Stromal cell of bone marrow (primary cell): Measurements from ENCODE around the gene B4GALT3.
A peak's percentile ranks its signal among the peaks of the same experiment; 100 is the strongest.
"Not testable (repeated sequence)": the region's sequence is repeated elsewhere in the genome, so short reads cannot be mapped to it uniquely, and the experiment has no call there.

Source experiments
- DNase-seq: peaks from one replicate; pipeline ENCODE4 v3.0.0-alpha.2; 2012; ENCODE audit warnings: low read depth

B4GALT3 gene

DNA sequence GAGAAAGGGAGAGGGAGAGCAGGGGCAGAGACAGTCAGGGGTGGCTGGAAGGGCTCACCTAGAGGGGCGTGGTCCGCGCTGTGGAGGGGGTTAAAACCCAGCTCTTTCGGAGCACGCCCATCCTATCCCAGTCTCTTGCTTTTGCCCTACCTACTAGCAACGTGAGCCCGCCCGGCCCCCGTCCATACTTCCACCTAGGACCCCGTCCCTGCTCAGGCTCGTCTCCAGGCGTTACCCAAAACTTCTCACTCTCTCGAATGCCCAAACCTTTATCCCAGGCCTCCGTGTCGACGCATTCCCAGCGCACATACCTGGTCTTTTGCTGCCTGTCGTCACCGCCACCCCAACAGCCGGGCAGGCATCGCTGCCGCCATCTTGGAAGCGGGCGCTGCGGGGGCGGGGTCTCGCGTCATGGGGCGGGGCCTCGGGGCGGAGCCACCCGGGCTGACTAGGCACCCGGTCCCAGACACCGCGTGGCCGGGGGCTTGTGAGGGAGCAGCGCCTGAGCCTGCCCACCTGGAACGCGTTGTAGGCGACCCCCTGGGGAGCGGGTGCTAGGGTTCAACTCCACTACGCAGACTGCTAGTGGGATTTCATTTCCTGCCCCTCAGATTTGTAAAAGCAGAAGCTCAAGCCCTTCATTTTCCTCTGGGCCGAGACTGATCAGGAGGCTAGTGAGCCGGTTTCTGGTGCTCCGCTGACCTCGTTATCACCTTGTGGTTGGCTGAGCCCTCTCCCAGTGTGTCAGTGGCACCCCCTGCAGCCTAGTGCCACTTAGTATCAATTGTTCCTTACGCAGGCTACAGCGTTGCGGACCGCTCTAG is at the start of gene B4GALT3:
TSS of gene B4GALT3 (minus strand) at position 396 of the 824 bp plus-strand sequence. CDS start 1,447 bp downstream, outside the sequence.
- DNase-seq: no peak

- DNase-seq: no peak
Observed at GRCh38 chr1:161226759-161227158, 49.5 kb upstream of the B4GALT3 start.

- no peak for DNase-seq
Observed at GRCh38 chr1:161226320-161226711, 49.0 kb upstream of the B4GALT3 start.

DNA sequence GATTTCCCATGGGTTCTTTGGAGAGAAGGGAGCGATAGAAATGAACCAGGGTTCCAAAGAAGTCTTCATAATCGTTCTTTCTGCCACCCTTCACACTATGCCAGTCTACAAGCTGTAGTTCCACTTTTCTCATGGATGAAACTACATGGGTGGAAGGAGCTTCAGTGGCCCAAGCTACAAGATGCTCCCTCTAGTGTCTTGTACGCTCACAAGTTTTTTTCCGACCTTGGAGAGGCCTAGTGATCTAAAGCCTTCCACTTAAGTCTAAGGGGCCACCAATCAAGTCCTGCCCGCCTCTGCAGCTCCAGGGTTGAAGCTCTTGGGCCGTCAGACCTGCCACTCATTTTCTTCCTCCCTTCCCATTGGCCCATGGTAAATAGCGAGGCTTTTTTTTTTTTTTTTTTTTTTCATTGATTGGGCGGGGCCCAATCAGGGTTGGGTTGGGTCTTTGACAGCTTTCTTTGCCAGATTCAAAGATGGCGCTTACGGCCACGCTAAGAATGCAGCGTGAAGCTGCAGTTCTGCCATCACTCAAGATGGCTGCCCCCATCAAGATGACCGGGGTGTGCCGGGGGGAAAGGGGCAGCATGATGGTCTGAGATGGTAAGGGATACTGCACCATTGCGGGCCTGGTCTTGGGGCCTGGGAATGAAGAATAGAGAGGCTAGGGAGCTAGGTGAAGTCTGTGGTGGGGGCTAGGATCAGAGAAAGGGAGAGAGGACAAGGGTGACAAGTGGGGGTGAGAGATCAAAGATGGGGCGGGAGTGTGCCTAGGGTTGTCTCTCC is 48.4 kb upstream of the B4GALT3 start, which contains the start of gene TOMM40L:
TSS of gene TOMM40L (plus strand) at position 527 of the 786 bp plus-strand sequence. CDS start 430 bp downstream, outside the sequence.
- DNase-seq: peak; percentile 100

DNA sequence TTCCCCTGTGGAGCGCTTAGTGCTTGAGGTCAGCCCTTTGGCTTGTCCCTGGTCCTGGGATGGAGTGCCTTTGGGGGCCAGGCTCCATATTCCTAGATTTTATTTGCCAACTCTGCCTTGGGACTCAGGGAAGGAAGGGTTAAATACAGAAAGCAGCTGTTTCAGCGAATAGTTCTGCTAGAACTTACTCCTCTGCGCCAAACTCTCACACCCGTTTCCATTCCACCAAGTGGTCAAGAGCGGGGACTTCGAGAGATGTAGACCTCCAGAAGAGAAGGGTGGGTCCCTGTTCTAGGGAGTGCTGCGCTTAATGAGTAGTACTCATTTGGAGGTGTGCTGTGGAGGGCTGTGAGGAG is 47.8 kb upstream of the B4GALT3 start:
- DNase-seq: no peak

GRCh38 chr1:161224695-161225087 is 47.4 kb upstream of the B4GALT3 start:
- DNase-seq: not testable (repeated sequence)

GRCh38 chr1:161223805-161224694 is 46.7 kb upstream of the B4GALT3 start:
- no peak for DNase-seq

GRCh38 chr1:161222175-161223019 is 45.1 kb upstream of the B4GALT3 start:
- no peak for DNase-seq

DNA sequence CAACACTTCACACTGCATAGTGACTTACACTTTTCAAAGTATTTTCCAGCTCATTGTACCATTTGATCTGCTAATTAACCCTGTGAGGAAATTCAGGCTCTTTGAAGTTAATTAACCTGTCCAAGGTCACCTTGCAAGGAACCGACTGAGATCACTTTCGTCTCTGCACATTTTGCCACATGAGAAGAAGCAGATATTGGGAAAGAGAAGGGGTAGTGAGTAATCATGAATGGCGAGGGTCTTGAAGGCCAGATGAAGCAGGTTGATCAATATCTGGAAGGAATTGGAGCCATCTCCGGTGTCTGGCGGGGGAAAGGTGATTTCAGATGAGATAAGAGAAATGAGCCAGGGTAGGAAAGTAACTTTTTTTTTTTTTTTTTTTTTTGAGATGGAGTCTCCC is 42.7 kb upstream of the B4GALT3 start:
- DNase-seq: no peak

DNA sequence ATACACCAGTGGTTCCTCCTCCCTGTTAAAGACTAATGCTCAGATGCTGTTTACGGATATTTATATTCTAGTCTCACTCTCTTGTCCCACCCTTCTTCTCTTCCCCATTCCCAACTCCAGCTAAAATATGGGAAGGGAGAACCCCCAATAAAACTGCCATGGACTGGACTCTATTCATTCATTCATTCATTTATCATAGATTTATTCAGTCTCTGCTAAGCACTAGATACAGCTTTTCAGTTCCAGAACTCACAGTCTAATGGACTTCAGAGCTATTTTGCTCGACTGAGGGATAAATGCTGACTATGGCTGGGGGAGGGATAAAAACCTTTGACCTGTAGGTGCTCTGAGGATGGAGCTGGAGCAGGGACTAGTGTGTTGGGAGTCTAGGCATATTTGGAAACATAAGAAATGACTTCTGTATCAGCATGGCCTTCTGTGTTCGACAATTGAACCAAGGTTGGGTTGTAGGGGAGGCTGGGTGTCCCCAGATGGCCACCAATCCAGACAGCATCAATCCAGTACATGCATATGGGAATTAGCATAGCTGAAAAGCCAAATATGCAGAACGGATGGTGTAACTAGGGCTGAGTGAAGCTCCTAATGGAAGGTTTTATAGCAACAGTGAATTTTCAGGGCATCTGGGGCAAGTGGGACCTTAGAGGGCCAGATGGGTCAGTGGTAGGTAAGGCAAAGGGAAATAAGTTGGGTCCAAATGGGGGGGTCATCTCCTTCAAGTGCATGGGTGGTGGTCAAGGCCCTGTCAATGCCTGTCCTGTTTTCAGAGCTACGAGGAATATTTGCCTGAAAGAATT is 42.0 kb upstream of the B4GALT3 start:
- DNase-seq: no peak

GRCh38 chr1:161218301-161219077 is 41.2 kb upstream of the B4GALT3 start:
- no peak for DNase-seq

DNA sequence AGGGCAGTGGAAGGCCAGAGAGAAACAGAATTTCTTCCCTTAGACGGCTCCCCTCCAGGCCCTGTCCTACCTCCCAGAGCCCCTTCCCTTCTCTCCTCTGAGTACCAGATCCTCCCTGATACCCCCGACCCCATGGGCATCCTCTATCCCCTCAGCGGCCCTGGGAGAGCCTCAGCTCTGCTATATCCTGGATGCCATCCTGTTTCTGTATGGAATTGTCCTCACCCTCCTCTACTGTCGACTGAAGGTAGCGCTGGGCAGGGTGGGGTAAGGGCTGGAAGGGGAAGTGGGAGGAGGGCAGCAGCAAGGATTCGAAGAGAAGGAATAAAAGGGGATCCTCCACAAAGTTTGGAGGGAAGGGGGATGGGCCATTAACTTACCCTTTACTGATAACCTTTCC is 40.5 kb upstream of the B4GALT3 start:
- no peak for DNase-seq

GRCh38 chr1:161216945-161217712 is 39.8 kb upstream of the B4GALT3 start:
- DNase-seq: peak; percentile 81

GRCh38 chr1:161215076-161215475 is 37.8 kb upstream of the B4GALT3 start, which contains the start of gene FCER1G:
FCER1G (plus strand) TSS chr1:161215295; CDS start chr1:161215322, 27 bp downstream.
- no peak for DNase-seq

- no peak for DNase-seq
Observed at GRCh38 chr1:161214369-161214768, 37.1 kb upstream of the B4GALT3 start.

GRCh38 chr1:161209790-161210409 is 32.6 kb upstream of the B4GALT3 start:
- DNase-seq: peak; percentile 51

GRCh38 chr1:161207173-161207572 is 29.9 kb upstream of the B4GALT3 start:
- no peak for DNase-seq
